Thoracic aorta (tissue), 2 donors: Measurements from ENCODE around the gene PPP3R1. TPM values are rescaled to one million over a fixed set of nuclear protein-coding genes. Genes with fewer than 3 reads are reported as not detected.
A peak's percentile ranks its signal among the peaks of the same experiment; 100 is the strongest.

Source experiments
- ATAC-seq: fragments of 150-250 bp; one replicate; pipeline ENCODE4 v1.8.0; 2017; ENCODE audit warnings: low read depth; ENCODE audit not compliant: insufficient number of reproducible peaks, low FRiP score
- DNase-seq: peaks from one replicate; pipeline ENCODE4 v3.0.0-alpha.2; 2020; ENCODE audit warnings: low spot score
- H3K27ac ChIP-seq, 2 donors: fragments of 200-600 bp; sonication (generic); 1 replicate in 1 of 2; 2 replicates in 1 of 2; pipeline ENCODE4 v1.5.1; 2016; ENCODE audit warnings: mild to moderate bottlenecking in 2 of 2, moderate library complexity in 2 of 2
- H3K27me3 ChIP-seq: fragments of 200-600 bp; sonication (generic); replicated peaks from 2 replicates; pipeline ENCODE4 v1.6.0; 2016; ENCODE audit warnings: mild to moderate bottlenecking; ENCODE audit not compliant: insufficient read depth
- H3K36me3 ChIP-seq: fragments of 200-600 bp; sonication (generic); one replicate; pipeline ENCODE4 v1.5.1; 2016
- H3K4me1 ChIP-seq, 2 donors: fragments of 200-600 bp; sonication (generic); 1 replicate in 1 of 2; 2 replicates in 1 of 2; pipeline versions ENCODE4 v1.5.1 to v1.6.0; 2016; ENCODE audit warnings: low read depth in 2 of 2, mild to moderate bottlenecking in 1 of 2; ENCODE audit not compliant: control insufficient read depth in 1 of 2
- H3K4me3 ChIP-seq: fragments of 200-600 bp; sonication (generic); 2 replicates; pipeline ENCODE4 v1.5.1; 2016; ENCODE audit warnings: mild to moderate bottlenecking
- H3K9me3 ChIP-seq: fragments of 200-600 bp; sonication (generic); 2 replicates; pipeline ENCODE4 v1.5.1; 2016
- total RNA-seq, 2 donors: library from RNA; depleted of rRNA; stranded (reverse); fragments of >200 nt; gene quantifications; one replicate each; pipeline versions ENCODE4 v1.1.0 to v1.2.3, GENCODE V29; 2016
- TF ChIP-seq, protein P1 (sequence below): fragments of 200-600 bp; sonication (generic); IDR thresholded peaks from one replicate; pipeline ENCODE4 v1.5.1; 2019; ENCODE audit warnings: antibody characterized with exemption

The PPP3R1 gene
- total RNA-seq, 2 donors from 2014 or later = 27.1 to 39.3 TPM

DNA sequence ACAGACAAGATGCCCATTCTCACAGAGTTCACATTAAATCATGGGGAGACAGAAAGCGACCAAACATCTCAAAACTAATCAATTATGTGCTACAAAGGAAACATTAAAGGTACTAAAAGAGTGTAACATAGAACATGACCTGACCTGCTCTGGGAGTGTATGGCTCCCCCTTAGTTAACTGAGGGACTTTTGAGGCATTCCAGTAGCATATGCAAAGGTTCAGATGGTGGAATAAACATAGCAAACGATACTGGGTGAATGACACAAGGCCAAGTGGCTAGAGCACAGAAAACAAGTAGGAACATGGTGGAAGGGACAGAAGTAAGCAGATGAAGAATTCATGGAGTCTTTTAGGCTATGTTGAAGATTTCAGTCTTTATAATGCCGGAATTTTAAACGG lies 11.9 kb downstream of the PPP3R1 start:
- H3K27me3 ChIP-seq = no peaks in the 10 kb centered on the region
- ATAC-seq (no peak), DNase-seq (no peak)
- no peaks in the 10 kb centered on the region for H3K36me3 ChIP-seq
- H3K27ac ChIP-seq = no peak overlapping the region
- peaks cover 33 to 79% of the 10 kb centered on the region in 2 donors for H3K4me1 ChIP-seq
- H3K9me3 ChIP-seq = no peaks in the 10 kb centered on the region
- no peak overlapping the region for H3K4me3 ChIP-seq
- TF ChIP-seq, protein P1, sequence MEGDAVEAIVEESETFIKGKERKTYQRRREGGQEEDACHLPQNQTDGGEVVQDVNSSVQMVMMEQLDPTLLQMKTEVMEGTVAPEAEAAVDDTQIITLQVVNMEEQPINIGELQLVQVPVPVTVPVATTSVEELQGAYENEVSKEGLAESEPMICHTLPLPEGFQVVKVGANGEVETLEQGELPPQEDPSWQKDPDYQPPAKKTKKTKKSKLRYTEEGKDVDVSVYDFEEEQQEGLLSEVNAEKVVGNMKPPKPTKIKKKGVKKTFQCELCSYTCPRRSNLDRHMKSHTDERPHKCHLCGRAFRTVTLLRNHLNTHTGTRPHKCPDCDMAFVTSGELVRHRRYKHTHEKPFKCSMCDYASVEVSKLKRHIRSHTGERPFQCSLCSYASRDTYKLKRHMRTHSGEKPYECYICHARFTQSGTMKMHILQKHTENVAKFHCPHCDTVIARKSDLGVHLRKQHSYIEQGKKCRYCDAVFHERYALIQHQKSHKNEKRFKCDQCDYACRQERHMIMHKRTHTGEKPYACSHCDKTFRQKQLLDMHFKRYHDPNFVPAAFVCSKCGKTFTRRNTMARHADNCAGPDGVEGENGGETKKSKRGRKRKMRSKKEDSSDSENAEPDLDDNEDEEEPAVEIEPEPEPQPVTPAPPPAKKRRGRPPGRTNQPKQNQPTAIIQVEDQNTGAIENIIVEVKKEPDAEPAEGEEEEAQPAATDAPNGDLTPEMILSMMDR = no peak

DNA sequence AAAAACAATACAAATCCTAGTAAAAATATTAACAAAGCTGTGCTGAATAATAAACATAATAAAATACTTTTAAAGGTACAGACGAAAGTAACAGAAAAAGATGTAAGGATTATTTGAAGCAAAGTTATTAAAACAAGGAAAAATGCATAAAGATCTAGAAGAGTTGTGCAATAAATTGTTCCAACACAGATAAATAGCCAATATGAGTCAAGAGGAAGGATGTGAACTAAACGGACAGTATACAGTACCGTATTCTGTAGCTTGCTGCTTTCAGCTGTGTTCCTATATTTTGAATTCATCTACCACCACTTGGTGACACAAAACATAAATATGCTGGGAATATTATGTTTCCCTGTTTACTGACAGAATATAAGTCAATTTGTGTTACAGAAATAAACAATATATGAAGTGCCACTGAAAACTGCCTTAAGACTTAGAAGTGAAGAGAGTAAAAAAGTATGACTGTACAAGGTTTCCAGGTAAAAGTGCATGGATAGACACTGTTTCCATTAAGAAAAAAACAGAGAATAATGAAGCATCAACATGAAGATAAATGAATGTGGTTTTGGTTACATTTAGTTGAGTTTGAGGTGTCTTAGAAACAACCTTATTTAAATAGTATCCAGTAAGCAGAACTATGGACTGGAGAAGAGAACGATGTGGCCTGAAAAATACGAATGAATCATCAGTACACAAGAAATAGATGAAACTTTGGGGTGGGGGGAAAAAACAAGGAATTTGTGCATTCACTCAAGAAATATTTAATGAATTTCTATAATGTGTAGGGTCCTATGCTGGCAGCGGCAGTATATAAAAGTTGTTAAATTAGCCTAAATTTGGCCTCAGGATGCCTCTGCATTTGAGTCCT lies 13.1 kb downstream of the PPP3R1 start:
- no peaks in the 10 kb centered on the region for H3K9me3 ChIP-seq
- H3K36me3 ChIP-seq = no peaks in the 10 kb centered on the region
- ATAC-seq (no peak), DNase-seq (no peak)
- no peaks in the 10 kb centered on the region for H3K27me3 ChIP-seq
- no peak overlapping the region for H3K27ac ChIP-seq
- peaks cover 30 to 73% of the 10 kb centered on the region in 2 donors for H3K4me1 ChIP-seq
- TF ChIP-seq, protein P1 = no peak
- no peak overlapping the region for H3K4me3 ChIP-seq

DNA sequence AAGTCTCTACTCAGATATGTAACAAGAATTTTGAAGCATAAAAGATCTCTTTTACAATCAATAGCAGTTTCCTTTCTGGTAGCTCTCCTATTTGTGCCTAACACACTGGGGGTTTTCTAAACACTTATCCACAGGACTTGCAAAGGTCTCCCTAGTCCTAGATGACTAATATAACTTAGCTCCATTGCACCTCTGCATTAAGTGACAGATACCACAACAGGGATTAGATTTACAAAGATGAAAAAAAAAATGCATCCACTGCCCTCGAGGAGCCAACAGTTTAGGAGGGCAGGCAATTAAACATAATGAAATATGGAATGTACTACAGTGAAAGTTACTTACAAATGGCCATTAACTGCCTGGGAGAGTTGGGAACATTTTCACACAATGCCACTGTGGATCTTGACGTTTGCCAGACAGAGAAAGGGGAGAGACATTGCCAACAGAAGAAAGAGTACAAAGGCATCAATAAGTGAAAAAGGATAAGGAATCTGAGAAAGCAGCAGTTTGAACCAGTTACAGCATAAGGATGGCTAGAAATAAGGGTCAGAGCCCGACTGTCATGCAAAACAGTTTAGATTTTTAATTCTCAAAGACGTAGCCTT lies 14.3 kb downstream of the PPP3R1 start:
- Histone ChIP-seq H3K27ac (no peak overlapping the region), H3K9me3 (no peaks in the 10 kb centered on the region), H3K36me3 (no peaks in the 10 kb centered on the region), H3K27me3 (no peaks in the 10 kb centered on the region), H3K4me1 (peaks cover 30 to 66% of the 10 kb centered on the region in 2 donors), H3K4me3 (no peak overlapping the region)
- TF ChIP-seq, protein P1 = no peak
- ATAC-seq (no peak), DNase-seq (no peak)

DNA sequence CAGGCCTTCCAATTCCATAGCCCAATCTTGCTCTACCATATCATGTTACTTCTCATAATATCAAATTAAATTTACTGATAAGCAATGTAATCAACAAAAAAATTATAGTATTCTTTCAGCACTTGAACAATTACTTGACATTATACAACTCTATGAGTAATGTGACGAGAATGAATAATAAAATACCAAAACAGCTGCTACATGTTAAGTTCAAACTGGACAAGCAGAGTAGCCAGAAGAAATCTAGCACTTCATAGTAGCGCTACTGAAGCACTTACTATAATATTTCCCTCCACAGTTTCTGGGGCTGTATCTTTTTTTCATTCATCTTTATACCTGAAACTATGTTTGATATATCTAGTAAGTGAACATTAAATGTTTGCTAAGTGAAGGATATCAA lies 14.9 kb downstream of the PPP3R1 start:
- H3K27ac ChIP-seq = no peak overlapping the region
- DNase-seq (no peak), ATAC-seq (no peak)
- TF ChIP-seq, protein P1 = no peak
- peaks cover 32 to 63% of the 10 kb centered on the region in 2 donors for H3K4me1 ChIP-seq
- H3K4me3 ChIP-seq = no peak overlapping the region
- H3K36me3 ChIP-seq = no peaks in the 10 kb centered on the region
- H3K27me3 ChIP-seq = no peaks in the 10 kb centered on the region
- no peaks in the 10 kb centered on the region for H3K9me3 ChIP-seq

DNA sequence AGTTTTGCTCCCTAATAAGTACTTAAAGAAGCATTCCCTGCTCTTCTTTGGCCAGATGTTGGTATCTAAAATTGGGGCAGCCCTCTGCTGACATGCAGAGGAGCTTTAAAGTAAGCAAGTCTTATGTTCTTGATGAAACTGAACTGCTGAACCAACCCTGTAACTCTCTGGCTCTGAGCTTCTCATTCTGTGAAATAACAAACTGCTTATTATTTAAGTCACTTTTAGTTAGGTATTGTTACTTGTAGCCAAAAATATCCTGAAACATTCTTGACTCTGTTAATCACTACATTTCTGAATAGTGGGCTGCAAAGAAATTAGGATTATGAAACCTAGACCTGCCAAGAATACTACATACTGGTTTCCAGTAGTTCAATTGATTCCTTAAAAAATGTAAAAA lies 15.5 kb downstream of the PPP3R1 start:
- Histone ChIP-seq H3K4me3 (no peak overlapping the region), H3K27me3 (no peaks in the 10 kb centered on the region), H3K36me3 (no peaks in the 10 kb centered on the region), H3K9me3 (no peaks in the 10 kb centered on the region), H3K4me1 (peaks cover 31 to 65% of the 10 kb centered on the region in 2 donors), H3K27ac (peak overlapping the region; percentile 19 to 29)
- TF ChIP-seq, protein P1 = no peak
- DNase-seq = no peak
- ATAC-seq = no peak
